ENCODE data around the gene RIN1. TPM values are rescaled to one million over a fixed set of nuclear protein-coding genes. Genes with fewer than 3 reads are reported as not detected.
"Not testable (repeated sequence)": the region's sequence is repeated elsewhere in the genome, so short reads cannot be mapped to it uniquely, and the experiment has no call there.

Gene RIN1
- total RNA-seq, 1 experiment from 2014 or later = 82.1 TPM

GRCh38 chr11:66360406-66361073 lies 24.3 kb upstream of the RIN1 start:
- DNase-seq (ENCODE audit: low read depth) = no peak

GRCh38 chr11:66359662-66360087 lies 23.4 kb upstream of the RIN1 start:
- no peak for DNase-seq (ENCODE audit: low read depth)

- DNase-seq (ENCODE audit: low read depth) = not testable (repeated sequence)
These were observed 14.5 kb upstream of the RIN1 start for GRCh38 chr11:66350560-66351235.

- no peak for DNase-seq (ENCODE audit: low read depth)
These were observed 12.8 kb upstream of the RIN1 start for GRCh38 chr11:66349084-66349386.

GRCh38 chr11:66347425-66348276 lies 11.4 kb upstream of the RIN1 start, which contains the start of gene B4GAT1:
Gene B4GAT1, minus strand, starts transcription at chr11:66347629. Its CDS starts 84 bp downstream, at chr11:66347545.
- peak; percentile 91 for DNase-seq (ENCODE audit: low read depth)

- no peak for DNase-seq (ENCODE audit: low read depth)
These were observed 10.5 kb upstream of the RIN1 start for GRCh38 chr11:66346476-66347424.

GRCh38 chr11:66345316-66345649 lies 9.0 kb upstream of the RIN1 start:
- DNase-seq (ENCODE audit: low read depth) = no peak

GRCh38 chr11:66344550-66345315 lies 8.5 kb upstream of the RIN1 start, which contains the start of gene BRMS1:
Gene BRMS1, minus strand, starts transcription at chr11:66345104. Its CDS starts 2,870 bp downstream, at chr11:66342234.
- peak; percentile 96 for DNase-seq (ENCODE audit: low read depth)

- DNase-seq (ENCODE audit: low read depth) = no peak
These were observed 6.9 kb upstream of the RIN1 start for GRCh38 chr11:66343176-66343575.

GRCh38 chr11:66341502-66342126 lies 5.4 kb upstream of the RIN1 start:
- no peak for DNase-seq (ENCODE audit: low read depth)

GRCh38 chr11:66340596-66341501 lies 4.6 kb upstream of the RIN1 start:
- DNase-seq (ENCODE audit: low read depth) = no peak

- DNase-seq (ENCODE audit: low read depth) = no peak
These were observed 3.7 kb upstream of the RIN1 start for GRCh38 chr11:66339686-66340483.

- no peak for DNase-seq (ENCODE audit: low read depth)
These were observed 3.0 kb upstream of the RIN1 start for GRCh38 chr11:66339162-66339675.

GRCh38 chr11:66338276-66339161 lies 2.3 kb upstream of the RIN1 start:
- DNase-seq (ENCODE audit: low read depth) = no peak

GRCh38 chr11:66337103-66337899 lies 1.1 kb upstream of the RIN1 start:
- DNase-seq (ENCODE audit: low read depth) = peak; percentile 75
